Panc1 (cell line): ENCODE measurements around the gene CASR. TPM values are rescaled to one million over a fixed set of nuclear protein-coding genes. Genes with fewer than 3 reads are reported as not detected.

Experiments used
- ATAC-seq: fragments of 200-7000 bp; cut with Tn5 transposase; 2 replicates; pipeline ENCODE4 v1.9.1; 2020; ENCODE audit warnings: mild to moderate bottlenecking, moderate library complexity
- BruUV-seq: library from RNA; stranded (reverse); fragments of 400-500 nt; replicated peaks from 2 replicates; lab custom pipeline; 2021; lab: Mats Ljungman, UMichigan
- CTCF ChIA-PET: fragments of 300-600 bp; sonication (Branson Sonifier 250); formaldehyde crosslinking; loops from one replicate; lab custom pipeline; 2022; ENCODE audit warnings: antibody characterized with exemption; lab: Charles Lee
- POLR2A ChIA-PET: fragments of 300-600 bp; sonication (Branson Sonifier 250); formaldehyde crosslinking; loops from one replicate; lab custom pipeline; 2022; ENCODE audit warnings: antibody characterized with exemption; lab: Charles Lee
- DNase-seq: peaks from one replicate; pipeline ENCODE4 v3.0.0-alpha.2; 2010; ENCODE audit warnings: low read depth, low spot score
- H3K27ac ChIP-seq: 2 replicates; pipeline ENCODE4 v1.5.1; 2011; ENCODE audit warnings: mild to moderate bottlenecking, low read length, inconsistent platforms
- H3K27me3 ChIP-seq: fragments of 200-500 bp; sonication (Bioruptor generic); 2 replicates; pipeline ENCODE4 v1.6.0; 2014; ENCODE audit warnings: low read length, inconsistent platforms; ENCODE audit not compliant: control insufficient read depth, insufficient read depth
- H3K36me3 ChIP-seq: fragments of 200-500 bp; sonication (Bioruptor generic); 2 replicates; pipeline ENCODE4 v1.5.1; 2014; ENCODE audit warnings: inconsistent platforms, mild to moderate bottlenecking, low read length, moderate library complexity; ENCODE audit not compliant: control insufficient read depth, insufficient read depth
- H3K4me1 ChIP-seq: 2 replicates; pipeline ENCODE4 v1.5.1; 2011; ENCODE audit warnings: inconsistent platforms, mild to moderate bottlenecking, low read length, moderate library complexity; ENCODE audit not compliant: control insufficient read depth, insufficient read depth
- H3K4me3 ChIP-seq, 2 experiments: 2 replicates each; pipeline ENCODE4 v1.5.1; 2011 to 2012; ENCODE audit warnings: low read depth in 2 of 2, low read length in 2 of 2, mild to moderate bottlenecking in 2 of 2, inconsistent platforms in 1 of 2, moderate library complexity in 1 of 2
- H3K9me3 ChIP-seq: fragments of 200-500 bp; sonication (Bioruptor generic); 2 replicates; pipeline ENCODE4 v1.5.1; 2014; ENCODE audit warnings: low read depth, mild to moderate bottlenecking, inconsistent platforms, low read length, moderate library complexity; ENCODE audit not compliant: control insufficient read depth, insufficient read depth
- POLR2AphosphoS5 ChIP-seq: IDR thresholded peaks from 2 replicates; pipeline ENCODE4 v1.6.1; 2012; ENCODE audit warnings: mild to moderate bottlenecking, low read depth, low read length, moderate library complexity
- SIN3A ChIP-seq: IDR thresholded peaks from 2 replicates; pipeline ENCODE4 v1.6.1; 2012; ENCODE audit warnings: low read depth, mild to moderate bottlenecking, low read length, moderate library complexity, borderline replicate concordance; ENCODE audit not compliant: insufficient read depth
- TCF7L2 ChIP-seq: IDR thresholded peaks from 2 replicates; pipeline ENCODE4 v1.6.1; 2011; ENCODE audit warnings: mild to moderate bottlenecking, low read depth, low read length, inconsistent platforms
- in situ Hi-C: cut with HindIII; loops from 2 replicates; pipeline ENCODE4 v1.10.0; 2016; ENCODE audit warnings: low sequenced_read_pairs, low pct_unique_long_range_greater_than_20kb
- intact Hi-C: fragments of 100-400 bp; cut with micrococcal nuclease; formaldehyde crosslinking; loops from one replicate; pipeline ENCODE4 v1.10.0; 2022; ENCODE audit not compliant: unreplicated experiment
- total RNA-seq: library from RNA; stranded (reverse); gene quantifications from one replicate; pipeline ENCODE4 v1.2.1, GENCODE V29; 2021; ENCODE audit not compliant: unreplicated experiment
- TF ChIP-seq, protein P1 (sequence below): fragments of 450-650 bp; IDR thresholded peaks from 2 replicates; pipeline ENCODE4 v1.5.1; 2017; ENCODE audit warnings: mild to moderate bottlenecking
- TF ChIP-seq, protein P2 (sequence below), 2 experiments: IDR thresholded peaks; 2 replicates each; pipeline ENCODE4 v1.6.1; 2011 to 2012; ENCODE audit warnings: low read depth in 2 of 2, control low read depth in 1 of 2, low read length in 1 of 2, mild to moderate bottlenecking in 1 of 2, moderate library complexity in 1 of 2; ENCODE audit not compliant: insufficient read depth in 1 of 2

Gene CASR
- total RNA-seq, 1 experiment from 2014 or later: not detected

DNA sequence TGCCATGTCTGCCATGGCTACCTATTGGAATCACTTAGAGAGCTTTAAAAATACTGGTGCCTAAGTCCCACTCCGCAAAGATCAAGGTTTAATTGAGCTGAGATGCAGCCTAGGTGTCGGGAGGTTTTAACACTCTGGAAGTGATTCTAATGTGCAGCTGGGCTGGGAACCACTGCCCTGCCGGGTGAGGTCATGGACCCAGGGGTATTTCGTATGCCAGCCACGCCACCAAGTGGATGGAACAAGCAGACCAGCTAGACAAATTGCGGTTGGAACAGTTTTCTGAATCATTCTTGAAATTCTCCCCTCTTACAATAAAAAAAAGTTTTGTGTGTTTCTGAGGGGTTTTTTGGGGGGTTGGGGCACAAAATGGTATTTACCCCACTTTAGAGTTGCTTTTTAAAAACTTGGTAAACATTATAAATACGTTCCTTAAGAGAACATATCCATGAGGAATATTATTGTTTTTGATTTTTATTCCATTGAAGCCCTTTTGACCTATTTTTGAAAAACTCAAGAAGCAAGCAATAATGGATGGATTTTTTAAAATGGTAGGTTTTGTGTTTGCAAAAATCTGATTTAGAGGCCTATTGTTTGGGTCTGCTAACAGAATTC is 75.4 kb downstream of the CASR start:
- Histone ChIP-seq H3K9me3 (no peaks in the 10 kb centered on the region), H3K27me3 (peaks cover 32% of the 10 kb centered on the region), H3K4me1 (no peaks in the 10 kb centered on the region), H3K27ac (no peak overlapping the region), H3K4me3 (no peak overlapping the region), H3K36me3 (no peaks in the 10 kb centered on the region)
- intact Hi-C loops (loop anchor here (1.0 to 10.0 kb wide), 2 partner anchors 158 to 714 kb away; partner anchors contain the start of gene POLQ), in situ Hi-C loops (no loop called here)
- BruUV-seq: no TSS peak
- TF ChIP-seq TCF7L2: no peak
- no peak for TF ChIP-seq SIN3A
- TF ChIP-seq, protein P1, sequence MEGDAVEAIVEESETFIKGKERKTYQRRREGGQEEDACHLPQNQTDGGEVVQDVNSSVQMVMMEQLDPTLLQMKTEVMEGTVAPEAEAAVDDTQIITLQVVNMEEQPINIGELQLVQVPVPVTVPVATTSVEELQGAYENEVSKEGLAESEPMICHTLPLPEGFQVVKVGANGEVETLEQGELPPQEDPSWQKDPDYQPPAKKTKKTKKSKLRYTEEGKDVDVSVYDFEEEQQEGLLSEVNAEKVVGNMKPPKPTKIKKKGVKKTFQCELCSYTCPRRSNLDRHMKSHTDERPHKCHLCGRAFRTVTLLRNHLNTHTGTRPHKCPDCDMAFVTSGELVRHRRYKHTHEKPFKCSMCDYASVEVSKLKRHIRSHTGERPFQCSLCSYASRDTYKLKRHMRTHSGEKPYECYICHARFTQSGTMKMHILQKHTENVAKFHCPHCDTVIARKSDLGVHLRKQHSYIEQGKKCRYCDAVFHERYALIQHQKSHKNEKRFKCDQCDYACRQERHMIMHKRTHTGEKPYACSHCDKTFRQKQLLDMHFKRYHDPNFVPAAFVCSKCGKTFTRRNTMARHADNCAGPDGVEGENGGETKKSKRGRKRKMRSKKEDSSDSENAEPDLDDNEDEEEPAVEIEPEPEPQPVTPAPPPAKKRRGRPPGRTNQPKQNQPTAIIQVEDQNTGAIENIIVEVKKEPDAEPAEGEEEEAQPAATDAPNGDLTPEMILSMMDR: peak; percentile 84
- no peak for TF ChIP-seq POLR2AphosphoS5
- peak; percentile 32 for DNase-seq
- POLR2A ChIA-PET: no interaction called here
- CTCF ChIA-PET: interaction anchor here (0.7 kb wide), 1 partner anchor 614 kb away, joined by 7 read pairs; no protein-coding TSS in a partner anchor
- ATAC-seq: peak; percentile 95

DNA sequence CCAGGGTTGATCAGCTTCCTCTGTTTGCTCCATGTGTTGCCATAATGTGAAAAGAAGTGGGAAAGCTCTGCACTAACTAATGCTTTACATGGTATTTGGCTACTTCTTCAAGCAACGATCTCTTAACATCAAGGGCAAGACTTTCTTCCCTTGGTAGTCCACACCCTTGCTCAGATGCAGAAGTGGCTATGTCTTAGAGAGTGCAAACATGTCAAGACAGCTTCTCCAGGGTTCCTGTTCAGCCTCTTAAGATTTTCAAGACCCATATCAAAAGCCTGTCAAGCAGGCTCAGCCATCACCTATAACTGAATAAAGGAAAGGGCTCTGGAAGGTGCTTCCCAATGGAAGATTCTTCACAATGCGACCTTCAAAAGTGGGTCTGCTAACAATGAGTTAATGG is 76.7 kb downstream of the CASR start:
- no peaks in the 10 kb centered on the region for H3K4me1 ChIP-seq
- TF ChIP-seq POLR2AphosphoS5: no peak
- TF ChIP-seq, protein P1: no peak
- no peak for TF ChIP-seq TCF7L2
- no peak for DNase-seq
- ATAC-seq: no peak
- CTCF ChIA-PET: no interaction called here
- H3K27me3 ChIP-seq: peaks cover 37% of the 10 kb centered on the region
- no peak overlapping the region for H3K27ac ChIP-seq
- no peaks in the 10 kb centered on the region for H3K36me3 ChIP-seq
- in situ Hi-C loops: no loop called here
- no peaks in the 10 kb centered on the region for H3K9me3 ChIP-seq
- POLR2A ChIA-PET: interaction anchor here (0.7 kb wide), 1 partner anchor 315 kb away, joined by 4 read pairs; no protein-coding TSS in a partner anchor
- no peak overlapping the region for H3K4me3 ChIP-seq
- intact Hi-C loops: no loop called here
- no TSS peak for BruUV-seq

DNA sequence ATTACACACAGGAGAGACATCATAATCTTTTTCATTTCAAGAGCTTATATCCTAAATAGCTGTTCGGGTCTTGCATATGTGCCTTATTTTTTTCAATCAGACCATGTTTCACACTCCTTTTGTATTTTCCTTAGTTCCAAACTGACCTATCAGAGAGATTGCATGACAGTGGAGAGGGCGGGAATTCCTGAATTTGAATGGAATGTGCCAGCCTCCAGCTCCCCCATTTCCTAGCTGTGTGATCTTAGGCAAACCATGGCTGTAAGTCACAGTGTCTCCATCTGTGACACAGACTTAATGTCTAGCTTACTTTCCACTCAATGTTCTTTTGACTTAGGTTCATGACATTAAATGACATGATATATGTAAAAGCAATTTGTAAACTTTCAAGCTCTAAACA is 79.6 kb downstream of the CASR start:
- ChIA-PET POLR2A (no interaction called here), CTCF (no interaction called here)
- TF ChIP-seq, protein P1: no peak
- no peak for TF ChIP-seq SIN3A
- no peak for TF ChIP-seq POLR2AphosphoS5
- no peak for TF ChIP-seq TCF7L2
- TF ChIP-seq, protein P2, sequence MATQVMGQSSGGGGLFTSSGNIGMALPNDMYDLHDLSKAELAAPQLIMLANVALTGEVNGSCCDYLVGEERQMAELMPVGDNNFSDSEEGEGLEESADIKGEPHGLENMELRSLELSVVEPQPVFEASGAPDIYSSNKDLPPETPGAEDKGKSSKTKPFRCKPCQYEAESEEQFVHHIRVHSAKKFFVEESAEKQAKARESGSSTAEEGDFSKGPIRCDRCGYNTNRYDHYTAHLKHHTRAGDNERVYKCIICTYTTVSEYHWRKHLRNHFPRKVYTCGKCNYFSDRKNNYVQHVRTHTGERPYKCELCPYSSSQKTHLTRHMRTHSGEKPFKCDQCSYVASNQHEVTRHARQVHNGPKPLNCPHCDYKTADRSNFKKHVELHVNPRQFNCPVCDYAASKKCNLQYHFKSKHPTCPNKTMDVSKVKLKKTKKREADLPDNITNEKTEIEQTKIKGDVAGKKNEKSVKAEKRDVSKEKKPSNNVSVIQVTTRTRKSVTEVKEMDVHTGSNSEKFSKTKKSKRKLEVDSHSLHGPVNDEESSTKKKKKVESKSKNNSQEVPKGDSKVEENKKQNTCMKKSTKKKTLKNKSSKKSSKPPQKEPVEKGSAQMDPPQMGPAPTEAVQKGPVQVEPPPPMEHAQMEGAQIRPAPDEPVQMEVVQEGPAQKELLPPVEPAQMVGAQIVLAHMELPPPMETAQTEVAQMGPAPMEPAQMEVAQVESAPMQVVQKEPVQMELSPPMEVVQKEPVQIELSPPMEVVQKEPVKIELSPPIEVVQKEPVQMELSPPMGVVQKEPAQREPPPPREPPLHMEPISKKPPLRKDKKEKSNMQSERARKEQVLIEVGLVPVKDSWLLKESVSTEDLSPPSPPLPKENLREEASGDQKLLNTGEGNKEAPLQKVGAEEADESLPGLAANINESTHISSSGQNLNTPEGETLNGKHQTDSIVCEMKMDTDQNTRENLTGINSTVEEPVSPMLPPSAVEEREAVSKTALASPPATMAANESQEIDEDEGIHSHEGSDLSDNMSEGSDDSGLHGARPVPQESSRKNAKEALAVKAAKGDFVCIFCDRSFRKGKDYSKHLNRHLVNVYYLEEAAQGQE (IDR thresholded peaks at IDR 0.05; ENCODE audit: insufficient read depth in 1 of 2, low read depth in 2 of 2, low read length in 1 of 2): no peak
- Histone ChIP-seq H3K9me3 (no peaks in the 10 kb centered on the region), H3K27ac (no peak overlapping the region), H3K4me1 (no peaks in the 10 kb centered on the region), H3K27me3 (peaks cover 30% of the 10 kb centered on the region), H3K36me3 (no peaks in the 10 kb centered on the region), H3K4me3 (no peak overlapping the region)
- no peak for DNase-seq
- BruUV-seq: no TSS peak
- no peak for ATAC-seq
- intact Hi-C loops: no loop called here
- in situ Hi-C loops: no loop called here
